ENCODE measurements around the gene DDX43. TPM values are rescaled to one million over a fixed set of nuclear protein-coding genes. Genes with fewer than 3 reads are reported as not detected.
A peak's percentile ranks its signal among the peaks of the same experiment; 100 is the strongest.

Gene DDX43
- total and polyA plus RNA-seq, 2 of the 4 experiments (the other 2 are of a cell fraction): 0.07 TPM; not detected in 1

GRCh38 chr6:73452107-73452461 lies 57.5 kb downstream of the DDX43 start, which contains the start of gene CGAS:
TSS of gene CGAS (minus strand) at chr6:73452297. CDS start at chr6:73452181, 116 bp downstream.
- peak within 1 kb of the TSS; percentile 97 for H2AFZ ChIP-seq (replicated peaks; ENCODE audit: low read length, poor library complexity)
- WGBS, 2 experiments (ENCODE audit: extremely low coverage in 2 of 2, insufficient read length in 1 of 2): 6% methylated on average over 6 of the region's 23 CpGs; no CpG with 5 or more reads in 1 of the 2 experiments
- peak; percentile 66 for ATAC-seq (ENCODE audit: low read depth)
- peak within 1 kb of the TSS; percentile 79 for H4K91ac ChIP-seq (ENCODE audit: insufficient read depth, low read depth, low read length)
- TF ChIP-seq MAFK (IDR thresholded peaks at IDR 0.05; ENCODE audit: low read depth, low read length): no peak
- no peak for TF ChIP-seq MAZ (IDR thresholded peaks at IDR 0.05; ENCODE audit: borderline replicate concordance, low read depth, low read length)
- TF ChIP-seq NFE2L2 (IDR thresholded peaks at IDR 0.05; ENCODE audit: low read depth, low read length): no peak
- TF ChIP-seq CHD1 (IDR thresholded peaks at IDR 0.05; ENCODE audit: low read depth, low read length): no peak
- no peak for TF ChIP-seq ELK1 (IDR thresholded peaks at IDR 0.05; ENCODE audit: borderline replicate concordance, low read depth, low read length)
- TF ChIP-seq RFX5 (IDR thresholded peaks at IDR 0.05; ENCODE audit: low read depth, low read length): no peak
- no peak for TF ChIP-seq MXI1 (IDR thresholded peaks at IDR 0.05; ENCODE audit: borderline replicate concordance, low read depth, low read length)
- no peak for TF ChIP-seq FOS (IDR thresholded peaks at IDR 0.05; ENCODE audit: low read depth, low read length)
- no peak for TF ChIP-seq RAD21 (IDR thresholded peaks at IDR 0.05; ENCODE audit: low read length)
- TF ChIP-seq CTCF (conservative IDR thresholded peaks at IDR 0.05; ENCODE audit: low read depth, low read length): no peak
- TF ChIP-seq BHLHE40 (IDR thresholded peaks at IDR 0.05; ENCODE audit: low read depth, low read length): no peak
- TF ChIP-seq USF2 (IDR thresholded peaks at IDR 0.05; ENCODE audit: low read depth, low read length): no peak
- no peak for TF ChIP-seq CEBPB (IDR thresholded peaks at IDR 0.05; ENCODE audit: low read depth, low read length)
- no peak for TF ChIP-seq SMC3 (IDR thresholded peaks at IDR 0.05; ENCODE audit: low read depth, low read length)
- no peak for TF ChIP-seq RCOR1 (IDR thresholded peaks at IDR 0.05; ENCODE audit: insufficient replicate concordance, low read length)
- TF ChIP-seq POLR2A (IDR thresholded peaks at IDR 0.05; ENCODE audit: low read depth, low read length): no peak
- peak within 1 kb of the TSS; percentile 52 for H2BK5ac ChIP-seq (ENCODE audit: low read depth, low read length, poor library complexity, severe bottlenecking)
- H3K9ac ChIP-seq (ENCODE audit: low read depth, low read length): peak within 1 kb of the TSS; percentile 70
- peak within 1 kb of the TSS; percentile 56; the same call in 1 of the 3 replicates for H2BK15ac ChIP-seq (ENCODE audit: low read depth, low read length)
- peak within 1 kb of the TSS; percentile 74 for H2BK120ac ChIP-seq (ENCODE audit: low read depth, low read length)
- dilution Hi-C loops (cut with HindIII; ENCODE audit: low sequenced_read_pairs, unreplicated experiment) (no loop called here), in situ Hi-C loops (cut with MboI; ENCODE audit: low sequenced_read_pairs) (no loop called here), intact Hi-C loops (cut with micrococcal nuclease) (loop anchor here (5.0 kb wide), 1 partner anchor 65 kb away; no protein-coding TSS in a partner anchor)
- H3K4me2 ChIP-seq (ENCODE audit: low read depth, low read length): peak within 1 kb of the TSS; percentile 86
- peak within 1 kb of the TSS; percentile 42; the same call in 1 of the 2 replicates for H2BK20ac ChIP-seq (ENCODE audit: low read depth, low read length)
- peaks cover 11 to 34% of the 10 kb centered on the region in 2 experiments; a peak in 3 of 4 replicates for H3K79me1 ChIP-seq (ENCODE audit: low read depth in 1 of 2, low read length in 2 of 2)
- H3K9me1 ChIP-seq (ENCODE audit: insufficient read depth, low read length): no peaks in the 10 kb centered on the region
- peak within 1 kb of the TSS; percentile 92 for H3K4ac ChIP-seq (ENCODE audit: low read depth, low read length)
- DNase-seq: peak; percentile 62
- ChIA-PET CTCF (interaction anchor here (0.6 to 1.2 kb wide), 3 partner anchors 10 to 136 kb away, joined by 3 to 4 read pairs (median 3); partner anchors contain the start of gene MTO1), POLR2A (ENCODE audit: unreplicated experiment) (no interaction called here)
- H3K4me1 ChIP-seq (ENCODE audit: control insufficient read depth, insufficient read depth, low read length): no peaks in the 10 kb centered on the region
- peak within 1 kb of the TSS; percentile 92 for H3K14ac ChIP-seq (replicated peaks; ENCODE audit: low read depth, low read length)
- H3K23ac ChIP-seq (ENCODE audit: low read depth, low read length): peak within 1 kb of the TSS; percentile 97
- H4K5ac ChIP-seq (ENCODE audit: low read depth, low read length): peak within 1 kb of the TSS; percentile 81
- peak within 1 kb of the TSS; percentile 76 for H3K56ac ChIP-seq (ENCODE audit: extremely low read depth, insufficient read depth, low read length)
- BruUV-seq (replicated peaks): no TSS peak
- peak within 1 kb of the TSS; percentile 46 to 94 for H4K8ac ChIP-seq (ENCODE audit: low read depth in 2 of 2, low read length in 2 of 2)
- peak within 1 kb of the TSS; percentile 96 for H2AK9ac ChIP-seq (replicated peaks; ENCODE audit: low read depth, low read length, poor library complexity)
- H3K9me3 ChIP-seq (ENCODE audit: control insufficient read depth, insufficient read depth, low read length): no peaks in the 10 kb centered on the region
- H3K18ac ChIP-seq (ENCODE audit: low read depth, low read length): peak within 1 kb of the TSS; percentile 8; the same call in 1 of the 2 replicates
- H4K20me1 ChIP-seq (ENCODE audit: insufficient read depth, low read length): no peaks in the 10 kb centered on the region
- H3K36me3 ChIP-seq (ENCODE audit: control insufficient read depth, insufficient read depth, low read length): no peaks in the 10 kb centered on the region
- H3K27me3 ChIP-seq (ENCODE audit: control insufficient read depth, insufficient read depth, low read length): no peaks in the 10 kb centered on the region
- H3K27ac ChIP-seq (ENCODE audit: insufficient read depth, low read length): peak within 1 kb of the TSS; percentile 56
- peak within 1 kb of the TSS; percentile 54 for H3K4me3 ChIP-seq (ENCODE audit: insufficient read depth, low read depth, low read length)
- H2AK5ac ChIP-seq (ENCODE audit: low read depth, low read length): peak within 1 kb of the TSS; percentile 43; the same call in 1 of the 2 replicates

Data from IMR-90 (cell line).